HG03469 (cell line): ENCODE measurements around the gene CDC42BPA.

ENCODE experiments used
- ATAC-seq: cut with Tn5 transposase; IDR thresholded peaks from one replicate; pipeline ENCODE4 v1.9.1; 2021; ENCODE audit warnings: mild to moderate bottlenecking, moderate library complexity, moderate number of reproducible peaks; ENCODE audit not compliant: unreplicated experiment

The CDC42BPA gene

GRCh38 chr1:227335242-227336020 lies 17.1 kb upstream of the CDC42BPA start:
- no peak for ATAC-seq

GRCh38 chr1:227333423-227333822 lies 15.1 kb upstream of the CDC42BPA start:
- no peak for ATAC-seq

GRCh38 chr1:227330279-227331076 lies 12.2 kb upstream of the CDC42BPA start:
- no peak for ATAC-seq

GRCh38 chr1:227328405-227329019 lies 10.2 kb upstream of the CDC42BPA start:
- ATAC-seq: no peak

GRCh38 chr1:227325156-227325555 lies 6.9 kb upstream of the CDC42BPA start:
- ATAC-seq: no peak

GRCh38 chr1:227323967-227324268 lies 5.6 kb upstream of the CDC42BPA start:
- no peak for ATAC-seq

- no peak for ATAC-seq
These were observed 5.1 kb upstream of the CDC42BPA start for GRCh38 chr1:227323171-227323966.

GRCh38 chr1:227322376-227322775 lies 4.1 kb upstream of the CDC42BPA start:
- ATAC-seq: no peak

- ATAC-seq: no peak
These were observed 2.7 kb upstream of the CDC42BPA start for GRCh38 chr1:227321035-227321434.

- ATAC-seq: no peak
These were observed 2.2 kb upstream of the CDC42BPA start for GRCh38 chr1:227320476-227320875.

GRCh38 chr1:227318853-227319607 lies 738 bp upstream of the CDC42BPA start:
- ATAC-seq: no peak

GRCh38 chr1:227317523-227318015 lies 723 bp downstream of the CDC42BPA start:
- no peak for ATAC-seq

GRCh38 chr1:227317011-227317451 lies 1.3 kb downstream of the CDC42BPA start:
- ATAC-seq: no peak

- no peak for ATAC-seq
These were observed 1.8 kb downstream of the CDC42BPA start for GRCh38 chr1:227316456-227316855.

- no peak for ATAC-seq
These were observed 2.5 kb downstream of the CDC42BPA start for GRCh38 chr1:227315629-227316346.

- no peak for ATAC-seq
These were observed 4.1 kb downstream of the CDC42BPA start for GRCh38 chr1:227314014-227314848.

GRCh38 chr1:227312361-227313025 lies 5.8 kb downstream of the CDC42BPA start:
- no peak for ATAC-seq

GRCh38 chr1:227311389-227312001 lies 6.8 kb downstream of the CDC42BPA start:
- ATAC-seq: no peak
